ENCODE results near the gene DNM1. TPM values are rescaled to one million over a fixed set of nuclear protein-coding genes. Genes with fewer than 3 reads are reported as not detected.
A peak's percentile ranks its signal among the peaks of the same experiment; 100 is the strongest.

Gene DNM1

Small RNA genes within 50 kb of the gene (microRNA-seq; reads per million reads assigned to microRNA genes)
- gene MIR199B, result 237 reads per million, percentile 77 among the genes with 10 or more reads in this experiment
- not detected for gene MIR3154
